UCSD-AML1 (cell line): ENCODE data around the gene MYO1B.
"Not testable (repeated sequence)": the region's sequence is repeated elsewhere in the genome, so short reads cannot be mapped to it uniquely, and the experiment has no call there.

ENCODE experiments used
- DNase-seq: peaks from one replicate; lab custom pipeline; 2025; ENCODE audit not compliant: unreplicated experiment; lab: John Stamatoyannopoulos, UW

The MYO1B gene

DNA sequence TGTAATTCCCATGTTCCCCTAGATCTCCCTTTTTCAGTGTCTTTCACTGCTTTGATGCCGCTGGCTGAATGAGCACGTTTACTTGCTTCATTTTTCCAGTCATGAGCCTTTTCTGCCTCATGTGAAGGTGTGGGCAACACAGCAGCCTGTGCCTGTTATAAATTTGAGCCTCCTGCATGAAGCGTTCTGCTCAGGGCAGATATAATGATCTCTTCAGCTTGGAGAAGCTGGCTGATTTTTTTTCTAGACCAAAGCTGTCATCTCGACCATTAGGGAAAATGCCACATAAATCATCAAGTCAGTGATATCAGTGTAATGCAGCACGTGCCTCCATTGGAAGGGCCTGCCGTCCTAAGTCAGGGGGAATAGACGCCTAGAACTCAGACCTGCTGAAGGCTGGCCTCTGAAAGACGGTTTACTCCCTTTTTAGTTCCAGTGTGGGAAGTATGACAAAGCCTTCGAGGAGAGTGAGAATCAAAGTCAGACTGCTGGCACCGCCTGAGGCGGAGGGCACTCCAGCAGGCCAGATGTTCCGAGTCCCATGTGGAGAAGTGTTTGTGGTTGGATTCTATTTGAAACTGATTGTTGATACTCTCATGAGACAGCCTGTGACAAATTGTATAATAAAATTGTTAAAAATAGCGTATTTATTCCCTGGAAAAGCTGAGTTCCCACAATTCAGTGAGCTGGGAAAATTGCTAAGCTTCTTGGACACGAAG lies 196.5 kb downstream of the MYO1B start:
- DNase-seq = no peak

DNA sequence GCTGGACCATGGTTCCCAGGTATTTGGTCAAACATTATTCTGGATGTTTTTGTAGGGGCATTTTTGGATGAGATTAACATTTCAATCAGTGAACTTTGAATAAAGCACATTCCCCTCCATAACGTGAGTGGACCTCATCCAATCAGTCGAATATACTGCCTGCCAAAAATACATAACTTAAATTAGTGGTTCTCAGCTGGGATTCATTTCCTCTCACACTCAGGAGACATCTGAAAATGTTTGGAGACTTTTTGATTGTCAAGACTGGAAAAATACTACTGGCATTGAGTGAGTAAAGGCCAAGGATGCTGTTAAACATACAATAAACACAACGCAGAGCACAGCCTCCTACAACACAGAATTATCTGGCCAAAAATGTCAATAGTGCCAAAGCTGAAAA lies 198.2 kb downstream of the MYO1B start:
- no peak for DNase-seq

DNA sequence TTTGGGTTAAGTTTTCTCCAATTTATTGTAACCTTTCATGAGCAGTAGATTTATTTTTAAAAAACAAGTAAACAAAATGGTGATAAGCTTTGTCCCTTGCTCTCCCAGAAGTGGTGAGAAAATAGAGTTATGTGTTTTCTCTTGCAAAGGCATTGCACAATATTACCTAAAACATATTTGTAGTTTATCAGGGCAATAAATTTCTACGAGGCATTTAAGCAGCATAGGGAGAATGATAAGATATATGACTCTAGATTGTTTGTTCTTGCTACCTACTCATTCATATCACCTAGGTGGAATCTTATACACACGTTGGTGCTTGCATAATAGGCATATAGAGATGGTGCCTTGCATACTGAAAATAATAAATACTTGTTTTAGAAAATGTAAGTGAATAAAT lies 201.7 kb downstream of the MYO1B start:
- DNase-seq = no peak

DNA sequence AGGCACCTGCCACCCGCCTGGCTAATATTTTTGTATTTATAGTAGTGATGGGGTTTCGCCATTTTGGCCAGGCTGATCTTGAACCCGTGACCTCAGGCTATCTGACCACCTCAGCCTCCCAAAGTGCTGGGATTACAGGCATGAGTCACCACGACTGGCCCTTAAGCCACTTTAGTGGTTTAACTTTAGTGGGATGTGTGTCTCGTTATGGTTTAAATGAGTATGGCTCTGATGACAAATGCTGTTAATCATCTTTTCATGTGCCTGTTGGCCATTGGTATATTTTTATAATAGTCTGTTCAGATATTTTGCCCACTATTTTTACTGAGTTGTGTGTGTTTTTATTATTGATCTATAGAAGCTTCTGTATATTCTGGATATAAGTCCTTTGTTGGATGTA lies 205.9 kb downstream of the MYO1B start:
- no peak for DNase-seq

DNA sequence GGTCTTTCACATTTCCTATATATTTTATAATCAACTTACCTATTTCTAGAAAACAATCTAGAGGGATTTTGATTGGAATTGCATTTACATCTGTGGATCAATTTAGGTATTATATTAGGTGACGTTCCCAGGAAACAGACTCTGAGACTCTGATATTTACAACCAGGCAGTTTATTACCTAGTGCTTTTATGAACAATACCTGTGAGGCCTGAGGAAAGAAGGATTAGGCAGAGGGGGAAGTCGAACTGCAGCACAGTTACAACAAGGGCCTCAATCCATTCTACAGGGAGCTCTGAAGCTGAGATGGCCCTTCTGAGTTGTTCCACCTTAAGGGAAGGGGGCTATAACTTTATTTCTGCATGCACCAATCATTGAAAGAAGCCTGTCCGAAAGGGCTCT lies 206.9 kb downstream of the MYO1B start:
- no peak for DNase-seq

DNA sequence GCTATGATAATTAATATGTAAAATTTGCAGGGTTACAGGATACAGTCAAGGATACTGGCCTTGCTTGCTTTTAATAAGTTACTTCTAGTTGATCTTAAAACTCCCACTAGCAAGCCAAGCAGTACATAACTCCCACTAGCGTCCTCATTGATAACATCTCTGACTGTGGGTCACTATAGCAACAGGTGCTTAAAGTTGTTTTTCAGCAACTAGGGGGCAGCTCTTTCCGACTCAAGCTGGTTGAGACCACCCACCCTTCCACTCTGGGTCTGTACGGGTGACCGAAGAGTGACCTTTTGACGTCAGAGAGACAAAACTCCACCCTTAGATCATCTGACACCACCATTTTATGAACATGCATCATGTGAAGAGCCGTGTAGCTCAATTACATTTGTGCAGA lies 208.6 kb downstream of the MYO1B start:
- no peak for DNase-seq

DNA sequence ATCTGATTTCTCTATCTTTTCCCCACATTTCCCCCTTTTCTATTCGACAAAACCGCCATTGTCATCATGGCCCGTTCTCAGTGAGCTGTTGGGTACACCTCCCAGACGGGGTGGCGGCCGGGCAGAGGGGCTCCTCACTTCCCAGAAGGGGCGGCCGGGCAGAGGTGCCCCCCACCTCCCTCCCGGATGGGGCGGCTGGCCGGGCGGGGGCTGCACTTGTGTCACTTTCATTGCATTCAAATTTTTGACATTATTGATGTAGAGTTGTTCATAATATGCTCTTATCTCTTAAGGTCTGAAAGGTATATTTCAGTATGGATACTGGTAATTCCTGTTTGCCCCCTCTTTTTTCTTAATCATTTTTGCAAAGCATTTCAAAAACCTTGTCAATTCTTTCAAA lies 211.3 kb downstream of the MYO1B start:
- DNase-seq = not testable (repeated sequence)

DNA sequence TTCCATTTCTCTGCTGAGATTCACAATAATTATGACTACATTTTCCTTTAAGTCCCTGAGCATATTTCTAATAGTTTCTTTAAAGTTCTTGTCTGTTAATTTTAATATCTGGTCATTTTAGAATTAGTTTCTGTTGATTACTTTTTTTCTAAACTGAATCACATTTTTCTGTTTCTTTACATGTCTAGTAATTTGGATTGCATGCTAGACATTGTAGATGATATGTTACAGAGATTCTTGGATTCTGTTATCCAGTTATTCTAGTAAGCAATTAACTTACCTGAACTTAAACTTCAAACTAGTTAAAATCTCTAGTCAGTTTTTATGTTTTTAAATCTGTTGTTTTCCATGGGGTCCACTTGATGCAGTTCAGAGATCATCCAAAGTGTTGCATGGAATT lies 214.0 kb downstream of the MYO1B start:
- DNase-seq = no peak

DNA sequence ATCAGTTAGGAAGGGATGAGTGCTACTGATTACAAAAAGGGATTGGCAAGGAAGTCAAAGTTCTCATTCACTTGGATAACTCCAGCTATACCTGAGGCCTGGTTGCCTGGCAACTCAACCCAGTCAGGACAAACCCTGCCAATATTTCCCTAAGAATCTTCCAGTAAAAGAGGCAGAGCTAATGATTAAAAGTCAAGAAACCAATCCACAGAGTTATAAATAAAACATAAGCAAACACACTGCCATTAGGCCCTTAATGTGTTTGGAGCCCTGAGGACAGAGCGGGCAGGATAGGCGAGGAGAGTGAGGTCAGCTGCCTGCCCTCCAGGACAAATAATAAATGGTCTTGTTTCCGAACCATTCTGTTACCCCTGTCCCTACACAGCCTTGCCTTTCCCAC lies 217.2 kb downstream of the MYO1B start:
- no peak for DNase-seq

DNA sequence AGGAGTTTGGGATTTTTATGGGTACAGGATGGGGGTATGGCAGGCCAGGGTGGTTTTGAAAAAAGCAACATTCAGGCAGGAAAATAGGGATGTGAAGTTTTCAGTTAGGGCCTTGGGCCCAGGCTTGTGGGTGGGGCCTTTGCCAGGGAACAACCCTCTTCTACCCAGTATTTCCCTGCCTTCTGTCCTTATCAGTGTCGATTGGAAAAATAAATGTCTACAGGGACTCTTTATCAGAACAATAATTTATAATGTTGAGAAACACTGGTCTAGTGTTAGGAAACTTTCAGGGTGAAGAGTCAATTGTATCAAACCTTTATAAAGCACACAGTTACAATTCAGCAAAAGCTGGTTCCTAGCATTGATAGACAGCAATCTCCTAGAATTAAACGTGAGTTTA lies 218.6 kb downstream of the MYO1B start:
- DNase-seq = no peak

DNA sequence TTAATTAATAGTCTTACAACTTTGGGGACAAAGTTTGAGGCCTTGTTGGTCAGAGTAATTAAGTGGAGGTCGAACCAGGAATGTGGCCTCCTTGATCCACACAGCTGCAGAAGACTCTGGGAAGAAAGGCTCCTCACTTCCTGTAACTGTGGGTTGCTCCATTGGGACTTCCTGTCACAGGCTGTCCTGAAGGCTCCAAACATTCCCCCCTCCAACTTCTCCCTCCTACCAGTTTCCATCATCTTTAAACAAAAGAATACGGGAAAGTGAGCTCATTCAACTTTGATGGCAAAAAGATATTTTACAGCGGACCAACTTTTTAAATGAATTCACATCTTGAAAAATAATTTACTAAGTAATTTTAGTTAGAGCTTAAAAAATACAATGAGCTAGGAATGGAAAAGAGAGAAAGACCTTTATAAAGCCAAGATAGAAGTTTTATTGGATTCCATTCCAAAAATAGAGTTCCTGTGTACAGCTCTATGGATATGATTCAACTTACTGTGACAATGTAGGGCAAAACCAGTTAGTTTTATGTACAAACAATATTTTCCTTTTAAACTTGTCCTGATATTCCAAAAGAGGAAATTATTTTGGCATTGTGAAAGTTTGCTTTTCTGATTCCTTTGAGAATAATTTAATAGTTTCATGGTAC lies 220.7 kb downstream of the MYO1B start:
- DNase-seq = no peak

DNA sequence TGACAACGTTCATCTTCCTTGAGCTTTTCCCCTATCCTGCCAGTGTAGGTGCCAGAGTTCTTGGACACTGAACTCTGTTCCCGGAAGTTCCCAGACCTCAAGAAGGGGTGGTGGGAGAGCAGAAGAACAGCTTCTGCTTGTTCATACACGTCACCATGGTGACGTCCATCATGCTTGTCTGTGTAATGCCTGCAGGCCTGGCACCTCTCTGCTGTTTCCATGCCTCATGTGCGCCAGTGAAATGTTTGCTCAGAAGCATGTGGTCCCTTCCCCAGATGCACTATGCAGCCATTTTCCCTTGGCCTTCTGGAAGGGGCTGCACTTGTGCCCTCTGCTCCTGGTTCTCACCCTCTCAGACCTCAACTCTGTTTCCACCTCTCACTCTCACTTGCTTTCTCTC lies 221.9 kb downstream of the MYO1B start:
- no peak for DNase-seq

DNA sequence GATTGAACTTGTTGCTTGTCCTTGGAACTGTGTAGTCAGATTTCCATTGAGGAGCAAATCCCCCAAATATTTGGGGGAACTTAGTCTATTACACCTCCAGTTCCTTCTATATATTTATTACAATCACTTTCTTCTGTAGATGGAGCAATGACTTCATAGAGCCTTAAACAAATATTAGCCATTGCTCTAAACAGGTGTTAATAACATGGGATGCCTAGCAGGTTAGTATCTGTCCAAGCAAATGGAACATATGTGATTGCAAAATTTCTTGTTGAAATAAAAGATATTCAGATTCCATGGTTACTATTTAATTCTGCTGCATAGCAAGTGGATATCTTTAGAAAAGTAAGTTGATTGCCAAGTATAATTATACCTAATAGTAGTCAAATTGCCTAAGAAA lies 225.1 kb downstream of the MYO1B start:
- DNase-seq = no peak

DNA sequence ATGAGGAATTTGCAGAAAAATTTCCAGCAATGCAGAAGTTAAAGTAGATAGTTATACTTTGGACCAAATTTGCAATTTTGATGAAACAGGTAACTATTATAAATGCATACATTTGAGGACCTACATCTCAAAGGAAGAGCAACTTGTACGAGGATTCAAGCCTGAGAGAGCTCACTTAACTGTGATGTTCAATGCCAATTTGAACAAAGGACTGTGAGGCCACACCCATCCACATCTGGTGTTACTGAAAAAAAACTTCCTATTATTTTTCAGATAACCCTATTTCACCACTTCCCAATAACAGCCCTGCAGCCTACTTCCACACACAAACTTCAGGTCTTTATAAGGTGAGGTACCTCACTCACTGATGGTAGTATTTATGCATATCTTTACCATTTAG lies 229.3 kb downstream of the MYO1B start:
- DNase-seq = no peak
